H9 (cell line): ENCODE data around the gene PARD3. TPM values are rescaled to one million over a fixed set of nuclear protein-coding genes. Genes with fewer than 3 reads are reported as not detected.

Experiments used
- DNase-seq: peaks from one replicate; pipeline ENCODE4 v3.0.0-alpha.2; 2017
- H2AFZ ChIP-seq: one replicate; pipeline ENCODE4 v1.6.1; 2013; ENCODE audit warnings: mild to moderate bottlenecking, low read length, control low read depth, moderate library complexity
- H2AK5ac ChIP-seq: 2 replicates; pipeline ENCODE4 v1.6.1; 2013; ENCODE audit warnings: low read length, control low read depth, mixed read lengths; ENCODE audit not compliant: insufficient read length
- H2BK120ac ChIP-seq: one replicate; pipeline ENCODE4 v1.6.1; 2013; ENCODE audit warnings: low read depth, mild to moderate bottlenecking, low read length, control low read depth, inconsistent platforms; ENCODE audit not compliant: poor library complexity, severe bottlenecking
- H2BK12ac ChIP-seq: 2 replicates; pipeline ENCODE4 v1.6.1; 2013; ENCODE audit warnings: low read length, control low read depth, mixed read lengths, low read depth; ENCODE audit not compliant: insufficient read length
- H2BK15ac ChIP-seq: 2 replicates; pipeline ENCODE4 v1.6.1; 2013; ENCODE audit warnings: low read depth, low read length, control low read depth
- H2BK20ac ChIP-seq: one replicate; pipeline ENCODE4 v1.6.1; 2013; ENCODE audit warnings: low read depth, mild to moderate bottlenecking, low read length, control low read depth, inconsistent platforms; ENCODE audit not compliant: poor library complexity, severe bottlenecking
- H2BK5ac ChIP-seq: 2 replicates; pipeline ENCODE4 v1.6.1; 2013; ENCODE audit warnings: low read length, control low read depth, mixed read lengths; ENCODE audit not compliant: insufficient read length
- H3K14ac ChIP-seq: 2 replicates; pipeline ENCODE4 v1.6.1; 2013; ENCODE audit warnings: low read length, control low read depth; ENCODE audit not compliant: insufficient read depth
- H3K18ac ChIP-seq: 2 replicates; pipeline ENCODE4 v1.6.1; 2013; ENCODE audit warnings: low read depth, mild to moderate bottlenecking, mixed read lengths, low read length, control low read depth; ENCODE audit not compliant: insufficient read length
- H3K23ac ChIP-seq: 2 replicates; pipeline ENCODE4 v1.6.1; 2013; ENCODE audit warnings: low read length, control low read depth, mixed read lengths, low read depth; ENCODE audit not compliant: insufficient read length
- H3K23me2 ChIP-seq: 2 replicates; pipeline ENCODE4 v1.6.1; 2013; ENCODE audit warnings: low read depth, mild to moderate bottlenecking, mixed read lengths, low read length, control low read depth; ENCODE audit not compliant: insufficient read length, poor library complexity, severe bottlenecking
- H3K27ac ChIP-seq: 2 replicates; pipeline ENCODE4 v1.5.1; 2013; ENCODE audit warnings: low read length, control low read depth, mixed read lengths, low read depth; ENCODE audit not compliant: insufficient read length
- H3K27me3 ChIP-seq: 2 replicates; pipeline ENCODE4 v1.6.1; 2013; ENCODE audit warnings: low read length, control low read depth, inconsistent platforms; ENCODE audit not compliant: insufficient read depth
- H3K4ac ChIP-seq: 2 replicates; pipeline ENCODE4 v1.6.1; 2013; ENCODE audit warnings: low read depth, mild to moderate bottlenecking, control low read depth, inconsistent platforms, low read length, moderate library complexity
- H3K4me1 ChIP-seq: 2 replicates; pipeline ENCODE4 v1.6.1; 2013; ENCODE audit warnings: low read length, control low read depth, inconsistent platforms; ENCODE audit not compliant: insufficient read depth
- H3K4me2 ChIP-seq: 2 replicates; pipeline ENCODE4 v1.6.1; 2013; ENCODE audit warnings: low read length, control low read depth, mixed read lengths; ENCODE audit not compliant: insufficient read length, insufficient read depth
- H3K56ac ChIP-seq: 2 replicates; pipeline ENCODE4 v1.6.1; 2013; ENCODE audit warnings: low read depth, mild to moderate bottlenecking, mixed read lengths, low read length, control low read depth; ENCODE audit not compliant: insufficient read length
- H3K79me1 ChIP-seq: 2 replicates; pipeline ENCODE4 v1.6.1; 2013; ENCODE audit warnings: low read depth, mild to moderate bottlenecking, moderate library complexity, low read length, control low read depth, inconsistent platforms; ENCODE audit not compliant: insufficient read depth, poor library complexity, severe bottlenecking
- H3K79me2 ChIP-seq: 2 replicates; pipeline ENCODE4 v1.6.1; 2013; ENCODE audit warnings: low read length, control low read depth, inconsistent platforms; ENCODE audit not compliant: insufficient read depth
- H3K9ac ChIP-seq: 2 replicates; pipeline ENCODE4 v1.6.1; 2013; ENCODE audit warnings: low read length, control low read depth, mixed read lengths; ENCODE audit not compliant: insufficient read length; ENCODE audit errors: extremely low read depth
- H3K9me3 ChIP-seq: one replicate; pipeline ENCODE4 v1.6.1; 2013; ENCODE audit warnings: low read depth, low read length, inconsistent platforms; ENCODE audit not compliant: control insufficient read depth
- H3T11ph ChIP-seq: one replicate; pipeline ENCODE4 v1.6.1; 2013; ENCODE audit warnings: mild to moderate bottlenecking, low read length, control low read depth, inconsistent platforms
- H4K20me1 ChIP-seq: one replicate; pipeline ENCODE4 v1.6.1; 2013; ENCODE audit not compliant: control insufficient read depth, insufficient read length, insufficient read depth
- H4K5ac ChIP-seq: 2 replicates; pipeline ENCODE4 v1.6.1; 2013; ENCODE audit warnings: low read depth, mild to moderate bottlenecking, mixed read lengths, low read length, control low read depth; ENCODE audit not compliant: insufficient read length
- H4K8ac ChIP-seq: replicated peaks from 2 replicates; pipeline ENCODE4 v1.6.1; 2013; ENCODE audit warnings: low read length, control low read depth, mixed read lengths, low read depth; ENCODE audit not compliant: insufficient read length
- H4K91ac ChIP-seq: 2 replicates; pipeline ENCODE4 v1.6.1; 2013; ENCODE audit warnings: low read depth, mild to moderate bottlenecking, moderate library complexity, mixed read lengths, low read length, control low read depth; ENCODE audit not compliant: insufficient read length
- H3K27ac Mint-ChIP-seq, 3 experiments: 2 replicates in 2 of 3; 3 replicates in 1 of 3; pipeline ENCODE4 v1.8.0; 2020 to 2021; ENCODE audit warnings: mixed read lengths in 3 of 3, mild to moderate bottlenecking in 1 of 3, moderate library complexity in 1 of 3
- H3K27me3 Mint-ChIP-seq: 2 replicates; pipeline ENCODE4 v1.8.0; 2021; ENCODE audit warnings: low read depth, mild to moderate bottlenecking, moderate library complexity, mixed read lengths
- H3K36me3 Mint-ChIP-seq, 3 experiments: 2 replicates in 2 of 3; 3 replicates in 1 of 3; pipeline ENCODE4 v1.8.0; 2020 to 2021; ENCODE audit warnings: low read depth in 3 of 3, mixed read lengths in 3 of 3; ENCODE audit not compliant: insufficient read depth in 1 of 3
- H3K4me1 Mint-ChIP-seq, 2 experiments: 2 replicates each; pipeline ENCODE4 v1.8.0; 2020; ENCODE audit warnings: mixed read lengths in 2 of 2
- H3K4me3 Mint-ChIP-seq, 2 experiments: 2 replicates in 1 of 2; 3 replicates in 1 of 2; pipeline ENCODE4 v1.8.0; 2020 to 2021; ENCODE audit warnings: mild to moderate bottlenecking in 2 of 2, mixed read lengths in 2 of 2, moderate library complexity in 1 of 2
- H3K9me3 Mint-ChIP-seq, 2 experiments: 2 replicates in 1 of 2; 3 replicates in 1 of 2; pipeline ENCODE4 v1.8.0; 2020; ENCODE audit warnings: mild to moderate bottlenecking in 2 of 2, mixed read lengths in 2 of 2, moderate library complexity in 1 of 2
- WGBS: extraction: QIAGEN DNeasy Blood & Tissue Kit; methylation state at CpG from one replicate; pipeline ENCODE4 v1.1.7; 2013; ENCODE audit warnings: missing lambda C conversion rate, low lambda C conversion rate, mixed read lengths; ENCODE audit not compliant: insufficient read length; ENCODE audit errors: extremely low coverage; 5-methylcytosine and 5-hydroxymethylcytosine counted together
- total RNA-seq: library from RNA; stranded (reverse); gene quantifications from 2 replicates; pipeline ENCODE4 v1.2.1, GENCODE V29; 2021
- TF ChIP-seq, protein P1 (sequence below): fragments of 200-600 bp; sonication (generic); conservative IDR thresholded peaks from 3 replicates; pipeline ENCODE4 v1.8.0; 2021; ENCODE audit warnings: antibody characterized with exemption, mild to moderate bottlenecking

Gene PARD3
- total RNA-seq, 1 experiment from 2014 or later = 44.7 TPM

DNA sequence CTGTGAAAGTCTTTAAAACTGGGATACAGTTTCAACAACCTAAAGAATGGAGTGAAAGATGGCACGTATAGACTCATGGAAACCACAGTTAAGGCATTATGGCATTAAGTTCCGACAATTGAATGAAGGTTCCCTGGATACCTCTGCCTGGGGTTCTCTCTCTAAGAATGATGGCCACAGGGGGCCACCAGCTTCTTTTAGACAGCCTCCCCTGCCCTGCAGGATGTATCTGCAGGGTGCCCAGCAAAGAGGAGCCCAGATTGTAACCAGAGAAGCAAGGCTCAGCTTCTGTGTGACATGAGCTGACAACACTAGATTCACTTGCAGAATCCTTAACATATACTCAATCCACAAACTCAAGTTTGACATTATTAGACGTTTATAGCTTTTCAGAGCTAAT lies 645.4 kb downstream of the PARD3 start:
- H3K4me2 ChIP-seq = no peak overlapping the region

More for the DNA sequence above, 645.4 kb downstream of the PARD3 start:
- no peaks in the 10 kb centered on the region for H4K20me1 ChIP-seq
- no peak overlapping the region for H2BK5ac ChIP-seq
- H3K56ac ChIP-seq = no peak overlapping the region
- no peak overlapping the region for H4K8ac ChIP-seq
- H3K27ac ChIP-seq = no peak overlapping the region
- peaks cover 3% of the 10 kb centered on the region for H3K4me1 ChIP-seq
- Mint-ChIP-seq H3K36me3 (peaks cover 0 to 9% (median 2%) of the 10 kb centered on the region in 3 experiments; a peak in 3 of 7 replicates), H3K27me3 (no peaks in the 10 kb centered on the region), H3K9me3 (peaks cover 2 to 4% of the 10 kb centered on the region in 2 experiments; a peak in 2 of 5 replicates), H3K4me3 (no peak overlapping the region), H3K4me1 (peaks cover 47 to 48% of the 10 kb centered on the region in 2 experiments), H3K27ac (no peak overlapping the region)
- H3T11ph ChIP-seq = no peak overlapping the region
- H2AFZ ChIP-seq = no peak overlapping the region
- H3K14ac ChIP-seq = no peak overlapping the region
- no peaks in the 10 kb centered on the region for H3K27me3 ChIP-seq
- no peak overlapping the region for H2AK5ac ChIP-seq
- no peak overlapping the region for H2BK120ac ChIP-seq
- H3K18ac ChIP-seq = no peak overlapping the region
- H2BK15ac ChIP-seq = no peak overlapping the region
- H3K23ac ChIP-seq = no peak overlapping the region
- no peak overlapping the region for H3K4ac ChIP-seq
- no peak overlapping the region for H3K9ac ChIP-seq
- H3K79me1 ChIP-seq = no peaks in the 10 kb centered on the region
- H2BK12ac ChIP-seq = no peak overlapping the region
- no peak overlapping the region for H4K5ac ChIP-seq
- TF ChIP-seq, protein P1, sequence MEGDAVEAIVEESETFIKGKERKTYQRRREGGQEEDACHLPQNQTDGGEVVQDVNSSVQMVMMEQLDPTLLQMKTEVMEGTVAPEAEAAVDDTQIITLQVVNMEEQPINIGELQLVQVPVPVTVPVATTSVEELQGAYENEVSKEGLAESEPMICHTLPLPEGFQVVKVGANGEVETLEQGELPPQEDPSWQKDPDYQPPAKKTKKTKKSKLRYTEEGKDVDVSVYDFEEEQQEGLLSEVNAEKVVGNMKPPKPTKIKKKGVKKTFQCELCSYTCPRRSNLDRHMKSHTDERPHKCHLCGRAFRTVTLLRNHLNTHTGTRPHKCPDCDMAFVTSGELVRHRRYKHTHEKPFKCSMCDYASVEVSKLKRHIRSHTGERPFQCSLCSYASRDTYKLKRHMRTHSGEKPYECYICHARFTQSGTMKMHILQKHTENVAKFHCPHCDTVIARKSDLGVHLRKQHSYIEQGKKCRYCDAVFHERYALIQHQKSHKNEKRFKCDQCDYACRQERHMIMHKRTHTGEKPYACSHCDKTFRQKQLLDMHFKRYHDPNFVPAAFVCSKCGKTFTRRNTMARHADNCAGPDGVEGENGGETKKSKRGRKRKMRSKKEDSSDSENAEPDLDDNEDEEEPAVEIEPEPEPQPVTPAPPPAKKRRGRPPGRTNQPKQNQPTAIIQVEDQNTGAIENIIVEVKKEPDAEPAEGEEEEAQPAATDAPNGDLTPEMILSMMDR = no peak
- H2BK20ac ChIP-seq = no peak overlapping the region
- H3K23me2 ChIP-seq = no peaks in the 10 kb centered on the region
- H3K79me2 ChIP-seq = no peaks in the 10 kb centered on the region
- no peak for DNase-seq
- H3K9me3 ChIP-seq = no peaks in the 10 kb centered on the region
- WGBS = no CpG with 5 or more reads among the region's 3 CpGs
- H4K91ac ChIP-seq = no peak overlapping the region
